ENCODE data around the gene GOLGA1. TPM values are rescaled to one million over a fixed set of nuclear protein-coding genes. Genes with fewer than 3 reads are reported as not detected.

GOLGA1 gene
- total RNA-seq, 1 donor = 9.9 TPM

DNA sequence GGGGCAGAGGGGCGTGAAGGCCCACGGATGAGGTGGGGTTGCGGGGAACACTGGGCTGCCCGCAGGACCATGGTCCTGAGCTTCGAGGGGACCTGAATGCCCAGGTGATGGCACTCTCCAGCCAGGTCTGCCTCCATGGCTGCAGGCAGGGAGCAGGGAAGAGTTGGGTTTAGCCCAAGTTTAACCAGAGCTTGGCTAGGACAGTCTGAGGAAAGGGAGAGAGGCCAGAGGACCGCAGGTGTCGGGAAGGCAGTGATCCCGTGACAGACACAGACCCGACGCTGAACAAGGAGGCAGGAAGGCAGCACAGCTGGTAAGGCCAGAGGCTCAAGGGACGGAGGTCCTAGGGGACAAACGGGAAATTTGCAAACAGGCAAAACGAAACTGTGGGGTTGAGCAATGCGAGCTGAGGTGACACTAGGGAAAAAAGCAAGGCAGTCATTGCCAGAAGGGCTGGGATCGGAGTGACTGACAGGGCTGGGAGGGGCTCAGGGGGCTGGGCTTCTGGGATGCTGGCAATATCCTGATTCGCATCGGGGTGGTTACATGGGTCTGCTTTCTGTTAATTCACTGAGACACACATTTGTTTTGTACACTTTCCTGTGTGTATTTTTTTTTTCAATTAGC is 53.9 kb downstream of the GOLGA1 start:
- DNase-seq (ENCODE audit: low read depth) = no peak
- TF ChIP-seq, protein P1, sequence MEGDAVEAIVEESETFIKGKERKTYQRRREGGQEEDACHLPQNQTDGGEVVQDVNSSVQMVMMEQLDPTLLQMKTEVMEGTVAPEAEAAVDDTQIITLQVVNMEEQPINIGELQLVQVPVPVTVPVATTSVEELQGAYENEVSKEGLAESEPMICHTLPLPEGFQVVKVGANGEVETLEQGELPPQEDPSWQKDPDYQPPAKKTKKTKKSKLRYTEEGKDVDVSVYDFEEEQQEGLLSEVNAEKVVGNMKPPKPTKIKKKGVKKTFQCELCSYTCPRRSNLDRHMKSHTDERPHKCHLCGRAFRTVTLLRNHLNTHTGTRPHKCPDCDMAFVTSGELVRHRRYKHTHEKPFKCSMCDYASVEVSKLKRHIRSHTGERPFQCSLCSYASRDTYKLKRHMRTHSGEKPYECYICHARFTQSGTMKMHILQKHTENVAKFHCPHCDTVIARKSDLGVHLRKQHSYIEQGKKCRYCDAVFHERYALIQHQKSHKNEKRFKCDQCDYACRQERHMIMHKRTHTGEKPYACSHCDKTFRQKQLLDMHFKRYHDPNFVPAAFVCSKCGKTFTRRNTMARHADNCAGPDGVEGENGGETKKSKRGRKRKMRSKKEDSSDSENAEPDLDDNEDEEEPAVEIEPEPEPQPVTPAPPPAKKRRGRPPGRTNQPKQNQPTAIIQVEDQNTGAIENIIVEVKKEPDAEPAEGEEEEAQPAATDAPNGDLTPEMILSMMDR (IDR thresholded peaks at IDR 0.05; ENCODE audit: insufficient read depth, low read depth, low read length) = no peak
- H3K4me3 ChIP-seq (ENCODE audit: low read depth, low read length) = no peak overlapping the region

- no peak for DNase-seq (ENCODE audit: low read depth)
- TF ChIP-seq, protein P1 (IDR thresholded peaks at IDR 0.05; ENCODE audit: insufficient read depth, low read depth, low read length) = no peak
- no peak overlapping the region for H3K4me3 ChIP-seq (ENCODE audit: low read depth, low read length)
These were observed 54.4 kb downstream of the GOLGA1 start for GRCh38 chr9:124886461-124886860.

GRCh38 chr9:124885551-124885950 is 55.3 kb downstream of the GOLGA1 start:
- H3K4me3 ChIP-seq (ENCODE audit: low read depth, low read length) = no peak overlapping the region
- DNase-seq (ENCODE audit: low read depth) = no peak
- TF ChIP-seq, protein P1 (IDR thresholded peaks at IDR 0.05; ENCODE audit: insufficient read depth, low read depth, low read length) = no peak

- TF ChIP-seq, protein P1 (IDR thresholded peaks at IDR 0.05; ENCODE audit: insufficient read depth, low read depth, low read length) = no peak
- DNase-seq (ENCODE audit: low read depth) = no peak
- H3K4me3 ChIP-seq (ENCODE audit: low read depth, low read length) = no peak overlapping the region
These were observed 56.5 kb downstream of the GOLGA1 start for GRCh38 chr9:124884376-124884775.

GRCh38 chr9:124882231-124882630 is 58.7 kb downstream of the GOLGA1 start:
- H3K4me3 ChIP-seq (ENCODE audit: low read depth, low read length) = no peak overlapping the region
- no peak for DNase-seq (ENCODE audit: low read depth)
- TF ChIP-seq, protein P1 (IDR thresholded peaks at IDR 0.05; ENCODE audit: insufficient read depth, low read depth, low read length) = no peak

DNA sequence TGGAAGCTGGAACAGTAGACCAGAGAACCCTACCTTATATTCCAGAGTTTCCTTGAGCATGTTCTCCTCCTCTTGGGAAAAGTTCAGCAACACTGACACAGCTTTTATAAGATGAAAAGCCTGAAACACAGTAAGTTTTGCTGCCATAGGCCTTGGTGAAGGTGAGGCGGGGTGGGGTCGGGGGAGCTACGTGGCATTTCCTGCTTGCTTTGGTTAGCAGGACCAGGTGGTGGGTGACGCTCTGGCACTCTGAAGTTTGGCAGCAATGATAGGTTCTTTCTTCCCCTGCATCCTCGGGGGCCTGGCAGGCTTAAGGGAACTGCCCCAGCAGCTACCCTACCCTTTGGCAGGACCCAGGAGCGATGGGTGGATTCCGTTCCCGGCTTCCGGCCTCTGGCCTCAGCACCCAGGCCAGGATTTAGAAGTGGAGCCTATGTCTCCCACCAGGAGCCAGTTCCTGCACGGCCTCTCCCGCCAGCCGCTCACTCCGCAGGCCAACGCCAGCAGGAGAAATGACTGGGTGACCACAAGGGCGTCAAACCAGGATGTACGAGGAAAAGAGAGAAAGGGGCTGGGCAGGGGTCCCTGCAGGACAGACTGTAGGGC is 59.6 kb downstream of the GOLGA1 start:
- TF ChIP-seq, protein P1 (IDR thresholded peaks at IDR 0.05; ENCODE audit: insufficient read depth, low read depth, low read length) = no peak
- no peak for DNase-seq (ENCODE audit: low read depth)
- no peak overlapping the region for H3K4me3 ChIP-seq (ENCODE audit: low read depth, low read length)
